Measurements from ENCODE around the gene C1QTNF7.

DNA sequence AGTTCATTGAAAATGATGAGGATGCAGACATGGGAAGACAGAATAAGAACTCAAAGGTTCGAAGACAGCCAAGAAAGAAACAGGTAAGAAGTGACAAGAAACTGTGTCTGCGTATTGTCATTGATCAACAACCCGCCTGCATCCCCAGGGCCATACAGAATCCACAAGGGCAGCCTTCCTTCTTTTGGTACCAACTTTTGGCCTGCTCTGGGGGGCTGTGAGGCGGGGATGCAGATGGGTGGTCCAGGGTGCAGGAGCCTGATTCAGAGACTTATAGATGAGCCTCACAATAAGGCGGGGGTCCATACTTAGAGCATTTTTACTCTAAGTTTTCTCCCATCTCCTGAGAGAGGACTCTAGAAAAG is 50.9 kb downstream of the C1QTNF7 start:
- no peak for TF ChIP-seq POLR2A (IDR thresholded peaks at IDR 0.05)
- TF ChIP-seq, protein P1, sequence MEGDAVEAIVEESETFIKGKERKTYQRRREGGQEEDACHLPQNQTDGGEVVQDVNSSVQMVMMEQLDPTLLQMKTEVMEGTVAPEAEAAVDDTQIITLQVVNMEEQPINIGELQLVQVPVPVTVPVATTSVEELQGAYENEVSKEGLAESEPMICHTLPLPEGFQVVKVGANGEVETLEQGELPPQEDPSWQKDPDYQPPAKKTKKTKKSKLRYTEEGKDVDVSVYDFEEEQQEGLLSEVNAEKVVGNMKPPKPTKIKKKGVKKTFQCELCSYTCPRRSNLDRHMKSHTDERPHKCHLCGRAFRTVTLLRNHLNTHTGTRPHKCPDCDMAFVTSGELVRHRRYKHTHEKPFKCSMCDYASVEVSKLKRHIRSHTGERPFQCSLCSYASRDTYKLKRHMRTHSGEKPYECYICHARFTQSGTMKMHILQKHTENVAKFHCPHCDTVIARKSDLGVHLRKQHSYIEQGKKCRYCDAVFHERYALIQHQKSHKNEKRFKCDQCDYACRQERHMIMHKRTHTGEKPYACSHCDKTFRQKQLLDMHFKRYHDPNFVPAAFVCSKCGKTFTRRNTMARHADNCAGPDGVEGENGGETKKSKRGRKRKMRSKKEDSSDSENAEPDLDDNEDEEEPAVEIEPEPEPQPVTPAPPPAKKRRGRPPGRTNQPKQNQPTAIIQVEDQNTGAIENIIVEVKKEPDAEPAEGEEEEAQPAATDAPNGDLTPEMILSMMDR (IDR thresholded peaks at IDR 0.05), result no peak

All from body of pancreas (tissue), 4 donors.